ENCODE results near the gene PREP.

The PREP gene

GRCh38 chr6:105304825-105305224 lies 98.1 kb downstream of the PREP start:
- no peak for DNase-seq (ENCODE audit: low read depth)

- DNase-seq (ENCODE audit: low read depth), result no peak
These were observed 98.5 kb downstream of the PREP start for GRCh38 chr6:105304366-105304765.

DNA sequence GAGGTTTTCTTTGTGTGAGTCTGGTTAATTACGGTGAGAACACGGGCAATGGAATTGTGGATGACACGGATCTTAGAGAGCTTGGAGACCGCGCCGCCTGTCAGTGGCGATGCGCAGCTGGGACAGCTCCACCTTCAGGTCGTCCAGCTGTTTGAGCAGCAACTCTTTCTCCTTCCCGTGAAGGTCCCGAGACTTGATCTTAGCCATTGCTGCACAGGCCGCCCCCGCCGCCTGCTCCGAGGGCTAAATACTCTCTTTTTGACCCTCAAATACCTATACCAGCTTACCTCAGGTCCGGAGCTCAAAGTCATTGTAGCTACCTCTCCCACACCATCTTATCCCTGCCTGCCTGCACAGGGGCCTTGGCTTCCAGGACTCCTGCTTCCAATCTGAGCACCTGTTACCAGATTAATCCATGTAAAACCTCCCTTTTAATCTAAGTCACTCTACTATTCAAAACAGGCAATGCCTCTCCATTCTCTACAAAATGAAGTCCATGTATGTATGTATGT lies 100.2 kb downstream of the PREP start:
- no peak for DNase-seq (ENCODE audit: low read depth)

DNA sequence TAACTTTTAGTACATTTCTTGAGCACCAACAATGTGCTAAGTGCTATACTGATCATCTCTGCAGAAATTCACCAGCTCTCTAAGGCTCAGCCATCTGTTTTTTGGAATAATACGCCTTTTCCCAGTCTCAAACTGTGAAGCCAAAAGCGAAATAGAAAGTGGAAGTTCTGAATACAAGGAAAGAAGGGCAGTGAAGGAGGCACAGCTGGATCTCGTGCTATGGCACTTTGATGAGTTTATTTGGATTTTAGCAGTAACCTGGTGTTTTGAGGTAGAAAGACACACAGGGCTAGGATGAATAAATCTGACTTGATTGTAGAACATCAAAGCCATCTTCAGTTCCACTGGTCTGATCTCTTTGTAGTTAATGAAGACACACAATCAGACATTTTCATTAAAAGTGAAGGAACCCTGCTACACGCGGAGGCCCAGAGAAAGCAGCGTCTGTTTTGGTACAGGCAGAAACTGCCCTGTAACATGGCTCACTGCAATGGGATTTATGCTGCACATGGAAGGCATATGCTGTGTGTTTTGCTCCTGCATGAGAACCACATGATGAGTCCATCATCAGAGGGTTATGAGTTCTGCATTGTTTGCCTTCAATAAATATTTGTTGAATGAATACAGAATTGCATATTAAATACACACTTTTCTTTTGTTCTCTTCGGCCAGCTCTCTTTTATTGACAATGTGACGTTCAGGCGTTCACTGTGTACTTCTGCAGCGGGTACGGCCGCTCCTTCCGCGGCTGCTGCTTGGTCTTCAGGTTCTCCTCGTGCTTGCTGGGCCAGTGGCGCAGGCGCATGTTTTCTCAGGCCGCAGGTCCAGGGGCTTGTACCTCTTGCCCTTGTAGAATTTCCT lies 100.9 kb downstream of the PREP start:
- DNase-seq (ENCODE audit: low read depth), result no peak

DNA sequence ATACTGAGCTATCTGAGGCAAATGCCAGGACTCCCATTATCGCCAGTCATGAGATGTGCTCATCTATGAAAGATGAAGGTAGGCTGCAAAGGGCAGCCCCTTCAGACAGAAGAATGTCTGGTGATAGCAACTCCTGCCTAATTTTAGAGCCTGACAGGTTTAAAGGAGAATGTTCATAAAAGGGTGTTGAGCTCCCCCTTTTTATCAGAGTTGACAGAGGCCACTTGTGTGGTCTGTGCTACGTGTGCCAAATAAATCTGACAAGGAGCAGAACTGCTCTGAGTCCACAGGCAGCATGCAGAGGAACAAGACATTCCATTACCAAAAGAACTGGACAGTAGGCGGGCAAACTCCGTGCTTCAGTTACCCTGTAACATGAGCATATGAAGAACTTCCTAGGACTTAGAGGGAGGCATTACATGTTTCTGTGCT lies 101.8 kb downstream of the PREP start:
- DNase-seq (ENCODE audit: low read depth), result no peak

DNA sequence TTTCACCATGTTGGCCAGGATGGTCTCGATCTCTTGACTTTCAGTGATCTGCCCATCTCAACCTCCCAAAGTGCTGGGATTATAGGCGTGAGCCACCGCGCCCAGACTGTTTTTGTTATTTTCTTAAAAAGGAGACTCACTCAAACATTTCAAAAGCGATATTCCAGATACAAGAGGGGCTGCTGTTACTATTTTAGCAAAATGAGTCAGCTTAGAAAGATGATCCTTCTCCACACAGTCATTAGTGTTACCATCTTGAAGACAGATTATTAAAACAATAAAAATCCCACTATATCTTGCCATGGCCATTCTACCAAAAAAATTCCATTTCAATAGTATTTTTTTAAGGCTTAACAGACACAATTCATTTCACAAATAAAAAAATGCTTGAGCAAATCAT lies 102.8 kb downstream of the PREP start:
- no peak for DNase-seq (ENCODE audit: low read depth)

- DNase-seq (ENCODE audit: low read depth), result no peak
These were observed 108.8 kb downstream of the PREP start for GRCh38 chr6:105294129-105294528.

DNA sequence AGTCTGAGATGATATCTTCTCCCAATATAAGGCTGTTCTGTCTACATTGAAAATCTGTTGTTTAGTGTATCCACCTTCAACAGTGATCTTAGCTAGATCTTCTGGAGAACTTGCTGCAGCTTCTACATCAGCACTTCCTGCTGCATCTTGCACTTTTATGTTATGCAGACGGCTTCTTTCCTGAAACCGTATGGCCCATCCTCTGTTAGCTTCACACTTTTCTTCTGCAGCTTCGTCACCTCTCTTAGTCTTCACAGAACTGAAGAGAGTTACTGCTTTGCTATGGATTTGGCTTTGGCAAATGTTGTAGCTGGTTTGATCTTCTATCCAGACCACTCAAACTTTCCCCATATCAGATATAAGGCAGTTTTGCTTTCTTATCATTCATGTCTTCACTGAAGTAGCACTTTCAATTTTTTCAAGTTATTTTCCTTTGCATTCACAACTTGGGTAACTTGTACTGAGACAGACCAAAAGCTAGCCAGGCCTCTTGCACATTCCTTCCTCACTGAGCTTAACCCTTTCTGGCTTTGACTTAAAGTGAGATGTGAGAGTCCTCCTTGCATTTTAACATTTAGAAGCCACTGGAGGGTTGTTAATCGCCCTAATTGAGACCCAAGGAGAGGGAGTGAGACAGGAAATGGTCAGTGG lies 110.1 kb downstream of the PREP start:
- DNase-seq (ENCODE audit: low read depth), result no peak

GRCh38 chr6:105291525-105291924 lies 111.4 kb downstream of the PREP start:
- DNase-seq (ENCODE audit: low read depth), result no peak

DNA sequence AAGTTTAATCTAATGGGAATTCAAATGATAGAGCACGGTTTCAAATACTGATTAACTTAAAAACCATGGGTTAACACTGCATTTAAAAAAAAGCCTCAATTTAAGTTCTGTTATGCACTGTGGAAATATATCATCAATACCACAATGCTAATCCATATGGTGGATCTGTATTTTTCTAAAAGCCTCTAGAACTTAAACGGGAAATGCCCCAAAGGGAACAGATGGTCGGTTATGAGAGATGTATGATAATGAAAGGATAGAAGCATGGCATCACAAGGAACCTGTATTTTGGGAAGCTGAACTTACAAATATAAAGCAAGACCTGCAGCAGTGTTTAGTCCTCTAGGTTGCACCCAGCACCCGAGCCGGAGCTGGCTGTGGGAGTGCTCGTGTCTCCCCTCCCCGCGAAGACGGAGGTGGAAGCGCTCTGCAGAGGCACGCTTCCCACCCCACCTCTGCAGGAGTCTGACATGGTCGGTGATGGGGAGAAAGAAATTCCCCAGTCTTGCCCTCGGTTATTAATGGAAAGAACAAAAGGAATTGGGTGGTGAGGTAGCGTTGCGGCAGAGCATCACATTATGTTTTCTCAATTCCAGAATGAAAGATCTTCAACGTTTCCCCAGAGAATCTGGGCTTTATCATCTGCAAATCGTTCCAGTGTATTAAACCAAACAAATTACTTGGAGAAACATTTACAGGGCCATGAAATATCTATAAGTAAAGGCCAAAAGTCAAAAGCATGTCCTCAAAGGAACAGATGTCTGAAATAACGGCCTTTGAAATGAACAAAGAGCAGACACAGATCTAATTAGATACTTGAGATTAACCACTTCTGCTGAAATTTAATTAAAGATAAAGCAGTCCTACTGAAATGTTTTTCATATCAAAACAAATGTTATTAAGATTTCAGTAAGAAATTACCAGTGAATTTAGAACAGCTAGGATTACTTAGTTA lies 120.0 kb downstream of the PREP start:
- no peak for DNase-seq (ENCODE audit: low read depth)

DNA sequence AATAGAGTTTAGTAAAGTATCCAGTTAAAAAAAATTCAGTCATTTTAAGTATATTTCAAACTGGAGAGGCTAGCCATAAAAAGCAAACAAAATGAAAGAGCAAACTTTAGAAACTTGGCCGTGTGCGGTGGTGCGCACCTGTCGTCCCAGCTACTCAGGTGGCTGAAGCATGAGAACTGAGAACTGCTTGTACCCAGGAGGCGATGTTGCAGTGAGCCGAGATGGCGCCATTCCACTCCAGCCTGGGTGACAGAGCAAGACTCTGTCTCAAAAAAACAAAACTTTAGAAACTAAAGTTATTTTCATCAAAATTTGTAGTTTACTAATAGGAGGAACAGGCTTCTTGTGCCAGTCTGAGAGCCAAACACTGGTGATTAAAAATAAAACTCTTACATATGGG lies 122.8 kb downstream of the PREP start:
- no peak for DNase-seq (ENCODE audit: low read depth)

DNA sequence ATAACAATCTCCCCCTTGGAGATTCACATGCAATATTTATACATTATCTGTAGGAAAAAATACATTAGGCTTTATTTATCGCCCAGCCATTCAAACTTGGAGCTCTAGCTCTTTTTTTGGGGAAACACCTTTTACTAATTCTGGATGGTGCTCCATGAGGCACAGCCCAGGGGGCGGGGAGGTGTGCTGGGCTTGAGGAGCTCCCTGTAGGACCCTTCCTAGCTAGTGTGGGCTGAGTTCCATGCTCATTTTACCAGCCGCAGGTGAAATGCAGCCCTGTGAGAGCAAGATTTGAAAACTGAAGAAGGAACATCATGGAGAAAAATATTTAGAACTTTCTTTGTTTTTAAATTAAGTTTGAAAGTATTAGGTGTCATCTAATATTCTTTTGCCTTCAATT lies 123.4 kb downstream of the PREP start:
- DNase-seq (ENCODE audit: low read depth), result no peak

DNA sequence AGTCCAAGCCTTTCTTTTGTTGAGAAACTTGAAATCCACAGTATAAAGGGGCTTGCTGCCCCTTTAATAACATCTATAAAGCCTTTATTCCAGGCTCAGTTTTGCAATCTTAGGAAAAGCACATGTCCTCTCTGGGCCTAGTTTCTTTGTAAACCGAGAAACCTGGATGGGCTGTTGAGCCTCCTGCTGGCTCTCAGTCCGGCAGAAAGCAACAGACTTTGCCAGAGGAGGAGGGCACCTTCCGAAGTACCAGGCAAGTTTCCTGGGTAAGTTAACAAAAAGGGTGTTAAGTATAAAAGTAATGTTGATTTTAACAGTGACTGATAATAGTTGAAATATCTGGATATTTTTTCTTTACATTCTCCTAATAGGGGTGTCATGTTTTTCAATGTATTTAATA lies 124.1 kb downstream of the PREP start:
- no peak for DNase-seq (ENCODE audit: low read depth)

DNA sequence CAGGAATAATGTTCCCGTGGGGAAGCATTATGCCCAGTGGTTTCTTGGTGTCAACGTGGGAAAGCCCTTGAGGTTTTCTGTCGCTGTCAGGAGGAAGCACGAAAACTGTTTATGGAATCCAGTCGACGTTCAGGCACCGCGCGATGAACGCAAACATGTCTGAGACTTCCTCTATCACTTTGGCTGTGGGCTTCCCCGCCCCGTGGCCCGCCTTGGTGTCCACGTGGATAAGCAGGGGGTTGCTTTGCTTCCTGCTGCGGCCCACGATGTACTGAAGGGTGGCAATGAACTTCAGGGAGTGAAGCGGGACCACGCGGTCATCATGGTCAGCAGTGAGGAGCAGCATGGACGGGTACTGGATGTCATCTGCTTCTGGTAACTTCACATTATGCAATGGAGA lies 124.8 kb downstream of the PREP start:
- no peak for DNase-seq (ENCODE audit: low read depth)

GRCh38 chr6:105276374-105276773 lies 126.5 kb downstream of the PREP start:
- DNase-seq (ENCODE audit: low read depth), result no peak

DNA sequence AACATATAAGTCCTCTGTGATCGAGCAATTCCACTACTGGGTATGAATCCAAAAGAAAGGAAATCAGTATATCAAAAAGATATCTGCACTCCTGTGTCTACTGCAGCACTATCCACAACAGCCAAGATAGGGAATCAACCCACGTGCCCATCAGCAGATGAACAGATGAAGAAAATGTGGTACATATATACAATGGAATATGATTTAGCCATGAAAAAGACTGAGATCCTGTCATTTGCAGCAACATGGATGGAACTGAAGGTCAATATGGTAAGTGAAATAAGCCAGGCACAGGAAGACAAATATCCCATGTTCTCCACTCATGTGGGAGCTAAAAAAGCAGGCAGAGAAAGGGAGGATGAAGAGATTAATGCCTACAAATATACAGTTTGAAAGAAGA lies 127.3 kb downstream of the PREP start:
- no peak for DNase-seq (ENCODE audit: low read depth)

- DNase-seq (ENCODE audit: low read depth), result no peak
These were observed 128.2 kb downstream of the PREP start for GRCh38 chr6:105274678-105275077.

DNA sequence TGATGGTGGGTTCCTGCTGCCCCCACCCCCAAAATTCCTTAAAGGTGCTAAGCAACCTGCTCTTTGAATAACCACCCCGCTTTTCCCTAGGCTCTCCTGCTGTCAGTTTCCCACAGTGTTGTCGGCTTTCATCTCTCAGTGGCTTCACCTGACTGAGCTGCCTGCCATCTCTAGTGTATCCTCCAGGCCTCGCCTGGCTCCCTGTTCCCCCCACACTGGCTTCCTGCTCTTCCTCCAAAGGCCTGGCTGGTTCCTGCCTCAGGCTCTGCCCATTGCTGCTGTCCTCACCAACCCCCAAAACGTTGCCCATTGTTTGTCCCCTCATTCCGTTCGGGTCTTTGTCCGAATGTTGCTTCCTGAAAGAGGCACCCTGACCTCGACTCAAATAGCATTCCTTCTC lies 129.3 kb downstream of the PREP start:
- DNase-seq (ENCODE audit: low read depth), result no peak

GRCh38 chr6:105272786-105273185 lies 130.1 kb downstream of the PREP start:
- no peak for DNase-seq (ENCODE audit: low read depth)

DNA sequence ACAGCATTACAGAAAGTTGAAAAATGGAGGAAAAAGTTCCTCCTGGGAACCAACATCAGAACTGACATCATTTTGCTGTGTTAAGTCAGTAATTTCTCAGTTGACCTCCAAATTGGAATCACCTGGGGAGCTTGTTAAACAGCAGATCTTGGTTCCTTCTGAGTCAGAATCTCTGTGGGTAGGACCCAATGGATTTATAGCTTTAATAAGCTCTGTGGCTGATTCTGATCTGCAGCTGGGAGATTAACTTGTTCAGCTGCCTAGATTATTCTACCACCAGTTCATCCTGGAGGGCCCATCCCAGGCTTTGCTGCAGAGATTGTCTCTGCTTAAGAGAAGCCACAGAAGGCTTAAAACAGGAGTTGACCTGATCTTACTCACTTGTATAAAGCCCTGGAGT lies 132.4 kb downstream of the PREP start:
- DNase-seq (ENCODE audit: low read depth), result no peak

GRCh38 chr6:105269390-105269789 lies 133.5 kb downstream of the PREP start:
- no peak for DNase-seq (ENCODE audit: low read depth)

Measured in activated T-helper 1 cell treated with Interleukin-2 at 50 U/mL for 16 hours (primary cell).